ENCODE results near the gene ACLY. TPM values are rescaled to one million over a fixed set of nuclear protein-coding genes. Genes with fewer than 3 reads are reported as not detected.

The ACLY gene
- total and polyA plus RNA-seq, 2 of the 13 experiments (the other 11 are each of a cell fraction or from before 2014, with no cell fraction given), result 111 to 218 TPM

DNA sequence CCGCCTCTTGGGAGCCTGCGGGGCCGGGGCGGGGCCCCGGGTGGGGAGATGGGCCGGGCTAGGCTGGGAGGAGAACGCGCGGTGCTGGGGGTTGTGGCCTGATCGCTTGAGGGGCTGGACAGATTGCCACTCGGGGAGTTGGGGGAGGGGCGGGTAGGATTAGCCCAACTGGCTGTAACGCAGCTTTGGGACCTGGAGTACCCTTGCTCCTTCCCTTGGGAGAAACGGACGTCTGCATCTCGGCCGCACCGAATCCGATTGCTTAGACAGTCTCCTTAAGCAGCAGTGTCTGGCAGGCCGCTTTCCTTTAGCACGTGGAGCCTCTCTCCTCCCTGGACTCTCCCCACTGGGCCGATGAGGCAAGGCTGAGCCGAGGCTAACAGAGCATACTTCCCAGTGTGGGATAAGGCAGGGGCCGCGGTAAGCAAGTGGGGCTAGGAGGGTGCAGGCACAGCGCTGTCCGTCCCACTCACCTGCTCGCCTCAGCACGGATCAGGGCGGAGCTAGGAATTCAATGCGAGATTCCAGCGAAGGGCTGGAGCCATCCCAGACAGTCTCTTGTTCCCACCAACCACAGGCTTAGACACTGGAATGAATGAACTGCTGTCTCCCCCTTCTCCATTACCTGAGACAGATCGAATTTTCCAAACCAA is 540 bp upstream of the ACLY start:
- 3% methylated on average over 16 of the region's 33 CpGs for WGBS (ENCODE audit: low lambda C conversion rate)
- peak overlapping the region; percentile 45 for H2AFZ ChIP-seq (ENCODE audit: low read length)
- no peaks in the 10 kb centered on the region for H3K9me3 ChIP-seq (ENCODE audit: low read length)
- ChIA-PET CTCF (ENCODE audit: low intra/inter-chr PET ratio, low total read pairs) (interaction anchor here (0.8 kb wide), 1 partner anchor 40 kb away, joined by 3 read pairs; no protein-coding TSS in a partner anchor), POLR2A (interaction anchor here (0.6 to 4.3 kb wide), 18 partner anchors 11 to 230 kb away, joined by 3 to 72 read pairs (median 8); partner anchors contain the start of genes CNP, DNAJC7, EIF1 and FKBP10)
- ATAC-seq, result peak; percentile 73
- peaks cover 64% of the 10 kb centered on the region for H3K4me1 ChIP-seq (ENCODE audit: insufficient read depth, low read length)
- intact Hi-C loops (cut with micrococcal nuclease; ENCODE audit: unreplicated experiment) (loop anchor here (5.0 kb wide), 1 partner anchor 38 kb away; no protein-coding TSS in a partner anchor), in situ Hi-C loops (cut with HindIII; ENCODE audit: extremely low pct_ligation_motif_present, low pct_unique_long_range_greater_than_20kb) (no loop called here)
- H3K27ac ChIP-seq (ENCODE audit: extremely low read length, insufficient read depth, low read length), result peak overlapping the region; percentile 81
- peak; percentile 66 for FAIRE-seq
- peaks cover 28% of the 10 kb centered on the region for H4K20me1 ChIP-seq (ENCODE audit: insufficient read depth, low read length)
- peaks cover 42% of the 10 kb centered on the region for H3K79me2 ChIP-seq (ENCODE audit: insufficient read depth, low read length)
- DNase-seq (ENCODE audit: low spot score), result peak; percentile 65
- peak overlapping the region; percentile 98 for H3K4me2 ChIP-seq (ENCODE audit: low read depth, low read length)
- H3K9ac ChIP-seq (ENCODE audit: insufficient read depth, low read depth, low read length), result peak overlapping the region; percentile 79
- TSS peak; percentile 97 for BruUV-seq (replicated peaks)
- no peaks in the 10 kb centered on the region; a peak in 1 of 5 replicates for H3K27me3 ChIP-seq (ENCODE audit: control insufficient read depth in 1 of 2, insufficient read depth in 2 of 2, low read length in 2 of 2)
- peaks cover 0 to under 1% of the 10 kb centered on the region in 2 experiments; a peak in 1 of 5 replicates for H3K36me3 ChIP-seq (replicated peaks in 1 of 2; ENCODE audit: control insufficient read depth in 1 of 2, insufficient read depth in 2 of 2, low read length in 2 of 2)
- H3K4me3 ChIP-seq (replicated peaks in 1 of 3; ENCODE audit: insufficient read depth in 1 of 3, low read depth in 2 of 3, low read length in 3 of 3), result peak overlapping the region; percentile 67 to 98 (median 96)
- TF ChIP-seq, protein P1, sequence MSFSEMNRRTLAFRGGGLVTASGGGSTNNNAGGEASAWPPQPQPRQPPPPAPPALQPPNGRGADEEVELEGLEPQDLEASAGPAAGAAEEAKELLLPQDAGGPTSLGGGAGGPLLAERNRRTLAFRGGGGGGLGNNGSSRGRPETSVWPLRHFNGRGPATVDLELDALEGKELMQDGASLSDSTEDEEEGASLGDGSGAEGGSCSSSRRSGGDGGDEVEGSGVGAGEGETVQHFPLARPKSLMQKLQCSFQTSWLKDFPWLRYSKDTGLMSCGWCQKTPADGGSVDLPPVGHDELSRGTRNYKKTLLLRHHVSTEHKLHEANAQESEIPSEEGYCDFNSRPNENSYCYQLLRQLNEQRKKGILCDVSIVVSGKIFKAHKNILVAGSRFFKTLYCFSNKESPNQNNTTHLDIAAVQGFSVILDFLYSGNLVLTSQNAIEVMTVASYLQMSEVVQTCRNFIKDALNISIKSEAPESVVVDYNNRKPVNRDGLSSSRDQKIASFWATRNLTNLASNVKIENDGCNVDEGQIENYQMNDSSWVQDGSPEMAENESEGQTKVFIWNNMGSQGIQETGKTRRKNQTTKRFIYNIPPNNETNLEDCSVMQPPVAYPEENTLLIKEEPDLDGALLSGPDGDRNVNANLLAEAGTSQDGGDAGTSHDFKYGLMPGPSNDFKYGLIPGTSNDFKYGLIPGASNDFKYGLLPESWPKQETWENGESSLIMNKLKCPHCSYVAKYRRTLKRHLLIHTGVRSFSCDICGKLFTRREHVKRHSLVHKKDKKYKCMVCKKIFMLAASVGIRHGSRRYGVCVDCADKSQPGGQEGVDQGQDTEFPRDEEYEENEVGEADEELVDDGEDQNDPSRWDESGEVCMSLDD (CRISPR knock-in tag; IDR thresholded peaks at IDR 0.05; ENCODE audit: borderline replicate concordance), result no peak
- TF ChIP-seq ATF5 (CRISPR knock-in tag; IDR thresholded peaks at IDR 0.05; ENCODE audit: low read depth) (peak; percentile 71; the same call in 1 of the 2 replicates), BORCS8-MEF2B (CRISPR knock-in tag; IDR thresholded peaks at IDR 0.05) (peak; percentile 59), ZNF691 (CRISPR knock-in tag; IDR thresholded peaks at IDR 0.05; ENCODE audit: borderline replicate concordance, low read depth) (peak; percentile 90), SRF (IDR thresholded peaks at IDR 0.05; ENCODE audit: low read depth, low read length) (no peak), ZNF460 (CRISPR knock-in tag; IDR thresholded peaks at IDR 0.05; ENCODE audit: borderline replicate concordance) (no peak), SAP130 (CRISPR knock-in tag; IDR thresholded peaks at IDR 0.05; ENCODE audit: low read depth) (peak; percentile 68; the same call in 1 of the 2 replicates), CENPBD1 (CRISPR knock-in tag; IDR thresholded peaks at IDR 0.05; ENCODE audit: borderline replicate concordance, low read depth) (no peak), RARA (CRISPR knock-in tag; IDR thresholded peaks at IDR 0.05) (no peak), PCBP1 (IDR thresholded peaks at IDR 0.05; ENCODE audit: borderline replicate concordance, low read depth, low read length) (no peak)
- TF ChIP-seq, protein P2, sequence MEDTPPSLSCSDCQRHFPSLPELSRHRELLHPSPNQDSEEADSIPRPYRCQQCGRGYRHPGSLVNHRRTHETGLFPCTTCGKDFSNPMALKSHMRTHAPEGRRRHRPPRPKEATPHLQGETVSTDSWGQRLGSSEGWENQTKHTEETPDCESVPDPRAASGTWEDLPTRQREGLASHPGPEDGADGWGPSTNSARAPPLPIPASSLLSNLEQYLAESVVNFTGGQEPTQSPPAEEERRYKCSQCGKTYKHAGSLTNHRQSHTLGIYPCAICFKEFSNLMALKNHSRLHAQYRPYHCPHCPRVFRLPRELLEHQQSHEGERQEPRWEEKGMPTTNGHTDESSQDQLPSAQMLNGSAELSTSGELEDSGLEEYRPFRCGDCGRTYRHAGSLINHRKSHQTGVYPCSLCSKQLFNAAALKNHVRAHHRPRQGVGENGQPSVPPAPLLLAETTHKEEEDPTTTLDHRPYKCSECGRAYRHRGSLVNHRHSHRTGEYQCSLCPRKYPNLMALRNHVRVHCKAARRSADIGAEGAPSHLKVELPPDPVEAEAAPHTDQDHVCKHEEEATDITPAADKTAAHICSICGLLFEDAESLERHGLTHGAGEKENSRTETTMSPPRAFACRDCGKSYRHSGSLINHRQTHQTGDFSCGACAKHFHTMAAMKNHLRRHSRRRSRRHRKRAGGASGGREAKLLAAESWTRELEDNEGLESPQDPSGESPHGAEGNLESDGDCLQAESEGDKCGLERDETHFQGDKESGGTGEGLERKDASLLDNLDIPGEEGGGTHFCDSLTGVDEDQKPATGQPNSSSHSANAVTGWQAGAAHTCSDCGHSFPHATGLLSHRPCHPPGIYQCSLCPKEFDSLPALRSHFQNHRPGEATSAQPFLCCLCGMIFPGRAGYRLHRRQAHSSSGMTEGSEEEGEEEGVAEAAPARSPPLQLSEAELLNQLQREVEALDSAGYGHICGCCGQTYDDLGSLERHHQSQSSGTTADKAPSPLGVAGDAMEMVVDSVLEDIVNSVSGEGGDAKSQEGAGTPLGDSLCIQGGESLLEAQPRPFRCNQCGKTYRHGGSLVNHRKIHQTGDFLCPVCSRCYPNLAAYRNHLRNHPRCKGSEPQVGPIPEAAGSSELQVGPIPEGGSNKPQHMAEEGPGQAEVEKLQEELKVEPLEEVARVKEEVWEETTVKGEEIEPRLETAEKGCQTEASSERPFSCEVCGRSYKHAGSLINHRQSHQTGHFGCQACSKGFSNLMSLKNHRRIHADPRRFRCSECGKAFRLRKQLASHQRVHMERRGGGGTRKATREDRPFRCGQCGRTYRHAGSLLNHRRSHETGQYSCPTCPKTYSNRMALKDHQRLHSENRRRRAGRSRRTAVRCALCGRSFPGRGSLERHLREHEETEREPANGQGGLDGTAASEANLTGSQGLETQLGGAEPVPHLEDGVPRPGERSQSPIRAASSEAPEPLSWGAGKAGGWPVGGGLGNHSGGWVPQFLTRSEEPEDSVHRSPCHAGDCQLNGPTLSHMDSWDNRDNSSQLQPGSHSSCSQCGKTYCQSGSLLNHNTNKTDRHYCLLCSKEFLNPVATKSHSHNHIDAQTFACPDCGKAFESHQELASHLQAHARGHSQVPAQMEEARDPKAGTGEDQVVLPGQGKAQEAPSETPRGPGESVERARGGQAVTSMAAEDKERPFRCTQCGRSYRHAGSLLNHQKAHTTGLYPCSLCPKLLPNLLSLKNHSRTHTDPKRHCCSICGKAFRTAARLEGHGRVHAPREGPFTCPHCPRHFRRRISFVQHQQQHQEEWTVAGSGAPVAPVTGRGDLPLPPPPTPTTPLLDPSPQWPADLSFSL (CRISPR knock-in tag; IDR thresholded peaks at IDR 0.05), result no peak

All from HepG2 (cell line).